Measurements from ENCODE around the gene GLDC. TPM values are rescaled to one million over a fixed set of nuclear protein-coding genes. Genes with fewer than 3 reads are reported as not detected.

GLDC gene
- total RNA-seq, 1 donor, result 0.43 TPM

GRCh38 chr9:6506571-6506970 lies 139.0 kb downstream of the GLDC start:
- peak; percentile 10 for DNase-seq (ENCODE audit: low read depth)
- no peak for TF ChIP-seq CTCF (IDR thresholded peaks at IDR 0.05; ENCODE audit: insufficient read depth, low read depth, low read length)
- no peak overlapping the region for H3K4me3 ChIP-seq (ENCODE audit: low read depth, low read length)

- DNase-seq (ENCODE audit: low read depth), result peak; percentile 54
- no peak for TF ChIP-seq CTCF (IDR thresholded peaks at IDR 0.05; ENCODE audit: insufficient read depth, low read depth, low read length)
- no peak overlapping the region for H3K4me3 ChIP-seq (ENCODE audit: low read depth, low read length)
Observed at GRCh38 chr9:6502399-6502798, 143.1 kb downstream of the GLDC start.

GRCh38 chr9:6501526-6502210 lies 143.9 kb downstream of the GLDC start:
- no peak for TF ChIP-seq CTCF (IDR thresholded peaks at IDR 0.05; ENCODE audit: insufficient read depth, low read depth, low read length)
- no peak for DNase-seq (ENCODE audit: low read depth)

GRCh38 chr9:6498982-6499381 lies 146.5 kb downstream of the GLDC start:
- TF ChIP-seq CTCF (IDR thresholded peaks at IDR 0.05; ENCODE audit: insufficient read depth, low read depth, low read length), result no peak
- no peak overlapping the region for H3K4me3 ChIP-seq (ENCODE audit: low read depth, low read length)
- DNase-seq (ENCODE audit: low read depth), result peak; percentile 11

More at GRCh38 chr9:6501526-6502210, 143.9 kb downstream of the GLDC start:
- no peak overlapping the region for H3K4me3 ChIP-seq (ENCODE audit: low read depth, low read length)

GRCh38 chr9:6495466-6495865 lies 150.1 kb downstream of the GLDC start:
- DNase-seq (ENCODE audit: low read depth), result no peak
- no peak overlapping the region for H3K4me3 ChIP-seq (ENCODE audit: low read depth, low read length)
- no peak for TF ChIP-seq CTCF (IDR thresholded peaks at IDR 0.05; ENCODE audit: insufficient read depth, low read depth, low read length)

- H3K4me3 ChIP-seq (ENCODE audit: low read depth, low read length), result no peak overlapping the region
- DNase-seq (ENCODE audit: low read depth), result no peak
- TF ChIP-seq CTCF (IDR thresholded peaks at IDR 0.05; ENCODE audit: insufficient read depth, low read depth, low read length), result no peak
Observed at GRCh38 chr9:6490863-6491262, 154.7 kb downstream of the GLDC start.

- no peak for TF ChIP-seq CTCF (IDR thresholded peaks at IDR 0.05; ENCODE audit: insufficient read depth, low read depth, low read length)
- no peak overlapping the region for H3K4me3 ChIP-seq (ENCODE audit: low read depth, low read length)
- no peak for DNase-seq (ENCODE audit: low read depth)
Observed at GRCh38 chr9:6489099-6489498, 156.4 kb downstream of the GLDC start.

Data from fibroblast of villous mesenchyme (primary cell).